GM21825 (cell line): ENCODE data around the gene IFRD1.

Source experiments
- ATAC-seq: cut with Tn5 transposase; IDR thresholded peaks from one replicate; pipeline ENCODE4 v1.9.1; 2021; ENCODE audit warnings: mild to moderate bottlenecking, moderate library complexity; ENCODE audit not compliant: unreplicated experiment

Gene IFRD1, protein sequence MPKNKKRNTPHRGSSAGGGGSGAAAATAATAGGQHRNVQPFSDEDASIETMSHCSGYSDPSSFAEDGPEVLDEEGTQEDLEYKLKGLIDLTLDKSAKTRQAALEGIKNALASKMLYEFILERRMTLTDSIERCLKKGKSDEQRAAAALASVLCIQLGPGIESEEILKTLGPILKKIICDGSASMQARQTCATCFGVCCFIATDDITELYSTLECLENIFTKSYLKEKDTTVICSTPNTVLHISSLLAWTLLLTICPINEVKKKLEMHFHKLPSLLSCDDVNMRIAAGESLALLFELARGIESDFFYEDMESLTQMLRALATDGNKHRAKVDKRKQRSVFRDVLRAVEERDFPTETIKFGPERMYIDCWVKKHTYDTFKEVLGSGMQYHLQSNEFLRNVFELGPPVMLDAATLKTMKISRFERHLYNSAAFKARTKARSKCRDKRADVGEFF

DNA sequence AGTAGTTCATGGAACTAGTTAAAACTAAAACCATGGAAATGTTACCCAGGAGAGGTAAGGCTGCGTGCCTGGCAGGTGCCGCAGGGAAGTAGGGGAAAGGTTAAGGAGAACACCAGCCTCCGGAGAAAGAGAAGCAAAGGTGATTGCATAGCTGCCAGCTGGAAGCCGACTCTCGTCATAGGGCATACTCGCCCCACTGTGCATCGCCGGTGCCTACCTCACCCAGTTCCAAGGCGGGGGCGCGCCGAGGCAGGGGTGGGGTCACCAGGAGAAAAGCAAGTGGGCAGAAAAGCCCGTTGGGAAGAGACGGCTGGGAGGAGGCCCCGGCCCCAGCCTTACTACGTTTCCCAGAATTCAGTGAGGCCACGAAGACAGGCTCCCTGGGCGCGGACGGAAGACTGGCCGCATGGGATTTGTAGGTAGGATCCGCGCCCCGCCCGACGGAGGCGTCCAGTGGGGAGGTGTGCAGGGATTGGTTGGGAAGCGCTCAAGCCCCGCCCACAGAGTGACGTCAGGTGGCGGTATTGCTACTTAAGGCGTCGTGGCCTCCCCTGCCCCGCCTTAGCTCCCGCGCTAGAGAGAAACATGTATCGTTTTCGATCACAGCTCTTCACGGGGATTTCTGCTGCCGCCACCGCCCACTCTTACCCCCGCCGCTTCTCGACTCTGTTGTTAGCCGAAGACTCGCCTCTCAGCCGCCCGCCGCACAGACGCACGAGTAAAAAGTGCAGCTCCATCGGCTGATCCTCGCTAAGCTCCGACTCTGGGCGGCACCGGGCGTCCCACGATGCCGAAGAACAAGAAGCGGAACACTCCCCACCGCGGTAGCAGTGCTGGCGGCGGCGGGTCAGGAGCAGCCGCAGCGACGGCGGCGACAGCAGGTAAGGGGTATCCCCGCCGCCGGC, at the start of gene IFRD1:
Gene IFRD1 (plus strand): TSS at position 559 of the 905 bp plus-strand sequence. CDS start 229 bp downstream, at position 788.
- ATAC-seq, result peak; percentile 79

DNA sequence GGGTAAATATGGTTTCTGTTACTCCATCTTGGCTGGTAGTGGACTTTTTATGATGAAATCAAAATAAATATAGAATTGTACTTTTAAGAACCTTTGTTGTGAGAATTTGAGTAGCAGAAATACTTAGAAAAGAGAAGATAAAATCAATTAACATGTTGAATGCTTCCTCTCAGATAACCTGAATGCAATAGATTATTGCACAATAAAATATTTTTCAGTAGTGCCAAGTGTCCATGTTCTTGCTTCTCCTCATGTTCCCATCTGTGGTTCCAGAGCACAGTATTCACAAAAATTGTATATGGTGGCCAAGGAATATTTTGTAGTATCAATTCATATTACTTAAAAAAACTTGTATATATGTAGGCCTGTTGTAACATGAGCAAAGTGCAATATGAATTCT, 45.9 kb upstream of the IFRD1 start:
- no peak for ATAC-seq

DNA sequence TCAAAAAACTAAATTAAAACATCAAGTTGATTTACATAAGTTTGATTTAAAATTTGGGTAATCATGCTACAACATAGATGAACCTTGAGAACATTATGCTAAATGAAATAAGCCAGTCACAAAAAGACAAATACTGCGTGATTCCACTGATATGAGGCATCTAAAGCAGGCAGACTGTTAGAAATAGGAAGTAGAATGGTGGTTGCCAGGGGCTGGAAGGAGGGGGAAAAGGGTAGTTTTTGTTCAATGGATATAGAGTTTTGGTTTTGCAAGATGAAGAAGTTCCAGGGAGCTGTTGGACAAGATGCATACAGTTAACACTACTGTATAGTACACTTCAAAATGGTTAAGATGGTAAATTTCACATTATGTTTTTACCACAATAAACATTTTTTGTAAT, 45.0 kb upstream of the IFRD1 start:
- ATAC-seq, result no peak

DNA sequence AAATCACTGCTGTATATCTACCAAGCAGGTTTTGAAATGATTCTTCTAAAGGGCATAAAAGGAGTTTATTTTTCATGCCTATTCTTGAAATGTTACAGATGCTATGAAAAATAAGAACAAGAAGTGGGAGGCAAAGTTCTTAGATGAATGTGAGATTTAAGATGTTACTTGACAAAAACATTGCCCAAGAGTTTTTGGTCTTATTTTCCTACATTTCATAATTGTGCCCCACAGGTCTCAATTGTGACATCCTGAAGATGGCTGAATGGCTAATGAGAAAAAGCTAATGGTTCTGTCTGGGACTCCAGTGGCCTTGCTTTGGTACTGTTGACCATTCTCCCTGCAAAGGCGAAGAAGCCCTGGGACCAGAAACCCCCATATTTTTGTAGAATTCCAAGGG, 43.0 kb upstream of the IFRD1 start:
- ATAC-seq, result no peak

DNA sequence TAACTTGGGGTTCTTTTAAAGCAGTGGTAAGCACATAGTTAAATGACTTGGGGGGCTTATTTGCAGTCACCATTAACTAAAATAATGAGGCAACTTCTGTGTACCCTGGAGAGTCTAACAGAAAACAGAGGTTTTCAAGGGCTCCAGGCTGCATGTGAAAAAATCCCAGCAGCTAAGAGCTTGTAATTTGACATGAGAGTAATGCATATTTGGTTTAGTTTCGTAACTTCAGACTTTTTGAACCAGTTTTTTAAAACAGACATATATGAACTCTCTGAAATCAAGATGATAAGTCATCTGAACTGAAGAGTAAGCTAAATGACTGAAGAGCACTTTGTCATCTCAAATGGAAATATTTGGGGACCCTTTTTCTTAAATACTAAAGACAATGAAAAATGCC, 40.2 kb upstream of the IFRD1 start:
- ATAC-seq, result no peak

DNA sequence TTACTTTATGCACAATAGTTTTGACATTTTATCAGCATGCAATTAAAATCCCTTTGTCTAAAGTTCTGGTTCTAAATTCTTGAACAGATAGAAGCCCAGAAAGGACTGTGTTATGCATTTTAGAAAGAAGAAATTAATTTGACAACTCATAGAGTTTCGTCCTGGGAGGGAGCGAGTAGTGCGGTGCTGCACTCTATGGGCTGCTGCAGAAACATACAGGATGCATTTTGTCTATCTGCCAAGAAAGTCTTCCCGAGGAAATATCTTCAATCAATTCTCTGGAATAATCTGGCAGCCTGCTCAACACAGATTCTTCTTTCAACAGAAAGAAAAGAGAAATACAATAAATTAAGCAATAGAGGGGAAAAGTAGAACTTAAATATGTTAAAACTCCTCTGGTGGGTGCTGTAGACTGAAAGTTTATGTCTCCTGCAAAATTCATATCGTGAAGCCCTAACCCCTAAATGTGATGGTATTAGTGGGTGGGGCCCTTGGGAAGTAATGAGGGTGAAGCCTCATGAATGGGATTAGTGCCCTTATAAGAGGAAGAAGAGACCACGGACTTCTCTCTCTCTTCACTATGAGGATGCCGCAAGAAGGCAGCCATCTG, 39.0 kb upstream of the IFRD1 start:
- no peak for ATAC-seq

DNA sequence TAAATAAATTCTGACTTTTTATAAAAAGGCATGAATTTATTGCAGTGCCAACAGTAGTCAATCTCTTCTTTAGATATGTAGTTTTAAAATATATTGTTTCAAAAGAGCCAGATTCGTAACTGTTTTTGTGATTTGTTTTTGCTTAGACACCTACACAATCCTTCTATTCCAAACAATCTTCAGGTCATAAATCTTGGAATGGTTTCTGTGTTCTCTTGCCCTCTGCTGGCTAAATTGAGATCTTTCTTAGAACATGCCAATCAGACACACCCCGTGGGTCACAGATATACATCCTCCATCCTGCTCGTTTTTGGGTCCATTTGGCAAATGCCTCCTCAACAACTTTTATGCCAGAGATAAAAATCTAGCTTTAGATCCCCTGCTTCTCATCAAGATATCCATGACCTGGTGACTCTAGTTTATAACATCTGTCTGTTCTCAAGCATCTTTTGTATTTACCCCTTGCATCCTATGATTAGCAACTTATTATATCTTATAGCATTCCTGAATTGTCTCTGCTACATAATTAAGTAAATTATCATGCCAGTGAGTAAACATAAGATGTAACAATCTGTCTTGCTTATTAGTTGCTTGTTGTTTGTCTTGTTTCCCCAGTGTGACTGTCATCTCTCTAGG, 35.3 kb upstream of the IFRD1 start:
- ATAC-seq, result no peak

DNA sequence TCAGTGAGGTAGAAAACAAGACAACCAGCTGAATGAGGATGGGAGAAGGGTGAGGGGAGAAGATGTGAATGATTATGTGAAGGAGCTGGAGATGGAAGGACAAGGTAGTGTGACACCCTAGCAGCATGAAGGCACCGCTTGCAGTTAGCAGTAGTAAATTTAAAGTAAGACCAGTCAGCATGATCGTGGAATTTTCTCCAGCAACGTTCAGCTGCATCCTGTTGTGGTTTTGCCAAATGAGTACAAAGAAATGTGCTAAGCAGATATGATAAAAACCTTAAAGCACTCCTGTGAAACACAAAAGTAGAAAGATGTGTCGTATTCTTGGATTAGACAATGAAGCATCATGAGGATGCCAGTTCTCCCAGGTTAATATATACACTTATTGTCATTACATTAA, 34.1 kb upstream of the IFRD1 start:
- ATAC-seq, result no peak

DNA sequence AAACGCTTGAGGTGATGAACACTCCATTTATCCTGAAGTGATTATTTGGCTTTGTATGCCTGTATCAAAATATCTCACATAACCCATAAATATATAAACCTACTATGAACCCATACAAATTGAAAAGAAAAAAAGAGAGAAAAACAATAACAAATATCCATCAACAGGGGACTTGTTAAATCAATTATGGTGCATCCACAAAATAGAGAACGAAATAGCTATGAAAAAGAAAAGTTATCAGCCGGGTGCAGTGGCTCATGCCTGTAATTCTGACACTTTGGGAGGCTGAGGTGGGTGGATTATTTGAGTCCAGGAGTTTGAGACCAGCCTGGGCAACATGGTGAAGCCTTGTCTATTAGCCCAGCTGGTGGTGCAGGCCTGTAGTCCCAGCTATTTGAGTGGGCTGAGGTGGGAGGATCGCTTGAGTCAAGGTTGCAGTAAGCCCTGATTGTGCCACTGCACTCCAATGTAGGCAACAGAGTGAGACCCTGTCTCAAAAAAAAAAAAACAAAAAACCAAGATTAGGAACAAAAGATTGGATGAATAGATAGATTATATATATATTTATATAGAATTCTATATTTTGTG, 30.6 kb upstream of the IFRD1 start:
- no peak for ATAC-seq

DNA sequence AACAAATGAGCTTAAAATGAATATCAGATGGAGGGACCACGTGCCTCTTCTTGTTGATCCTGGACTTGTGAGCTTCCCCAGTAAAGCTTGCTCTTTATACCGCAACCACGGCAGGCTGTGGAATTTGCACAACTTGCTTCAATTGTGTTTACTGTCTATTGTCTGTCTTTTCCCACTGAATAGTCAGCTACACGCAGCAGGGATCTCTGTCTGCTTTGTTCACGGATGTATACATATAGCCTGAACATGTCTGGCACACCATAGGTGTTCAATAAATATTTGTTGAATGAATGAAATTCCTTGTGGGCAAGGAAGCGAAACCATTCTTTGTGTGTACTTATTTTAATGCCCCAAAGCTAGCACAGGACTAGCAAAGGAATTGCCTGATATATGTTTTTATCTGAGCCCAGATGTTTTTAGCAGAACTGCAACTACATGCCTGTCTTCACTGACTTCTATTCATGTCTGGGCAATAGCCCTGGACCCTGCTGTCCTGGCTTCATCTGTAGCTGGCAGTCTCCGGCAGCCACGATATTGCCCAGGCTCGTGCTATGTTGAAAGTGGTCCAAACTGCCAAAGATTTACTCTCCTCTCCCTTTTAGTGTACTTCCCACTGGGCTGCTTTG, 29.9 kb upstream of the IFRD1 start:
- ATAC-seq, result no peak

DNA sequence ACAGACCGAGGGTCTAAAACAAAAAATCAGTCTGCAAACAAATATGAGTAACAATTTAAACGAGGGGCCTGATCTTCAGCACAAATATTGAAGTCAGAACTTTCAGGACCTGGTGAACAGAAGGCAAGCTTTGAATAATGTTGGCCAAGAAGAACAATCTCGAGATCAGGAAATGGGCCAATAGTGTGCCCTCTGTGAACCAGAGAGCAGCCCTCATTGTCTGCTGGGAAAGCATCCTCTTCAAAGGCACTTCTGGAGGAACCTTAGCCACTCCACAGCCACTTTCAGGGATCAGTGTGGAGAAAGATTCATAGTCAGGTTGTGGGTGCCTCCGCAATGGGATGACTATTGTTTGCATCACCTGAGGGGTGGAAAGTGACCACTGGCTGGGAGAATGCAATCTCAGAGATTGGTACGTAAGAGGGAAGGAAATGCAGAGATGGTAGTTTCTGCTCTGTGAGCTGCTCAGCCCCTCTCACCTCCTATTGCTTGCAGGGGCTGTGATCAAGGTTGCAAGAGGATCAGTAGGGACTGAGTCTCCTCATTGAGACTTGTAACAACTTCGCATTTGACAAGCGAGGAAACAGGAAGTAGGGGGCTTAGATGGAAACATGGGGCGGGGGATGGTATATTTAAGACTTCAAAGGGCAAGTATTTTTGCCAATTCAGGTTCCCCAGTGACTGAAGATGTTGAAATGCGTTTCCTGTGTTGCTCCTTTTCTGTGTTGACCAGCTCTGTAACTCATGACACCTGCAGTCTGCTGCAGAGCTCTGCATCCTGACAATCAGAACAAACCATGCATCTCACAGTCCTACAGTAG, 28.4 kb upstream of the IFRD1 start:
- no peak for ATAC-seq

DNA sequence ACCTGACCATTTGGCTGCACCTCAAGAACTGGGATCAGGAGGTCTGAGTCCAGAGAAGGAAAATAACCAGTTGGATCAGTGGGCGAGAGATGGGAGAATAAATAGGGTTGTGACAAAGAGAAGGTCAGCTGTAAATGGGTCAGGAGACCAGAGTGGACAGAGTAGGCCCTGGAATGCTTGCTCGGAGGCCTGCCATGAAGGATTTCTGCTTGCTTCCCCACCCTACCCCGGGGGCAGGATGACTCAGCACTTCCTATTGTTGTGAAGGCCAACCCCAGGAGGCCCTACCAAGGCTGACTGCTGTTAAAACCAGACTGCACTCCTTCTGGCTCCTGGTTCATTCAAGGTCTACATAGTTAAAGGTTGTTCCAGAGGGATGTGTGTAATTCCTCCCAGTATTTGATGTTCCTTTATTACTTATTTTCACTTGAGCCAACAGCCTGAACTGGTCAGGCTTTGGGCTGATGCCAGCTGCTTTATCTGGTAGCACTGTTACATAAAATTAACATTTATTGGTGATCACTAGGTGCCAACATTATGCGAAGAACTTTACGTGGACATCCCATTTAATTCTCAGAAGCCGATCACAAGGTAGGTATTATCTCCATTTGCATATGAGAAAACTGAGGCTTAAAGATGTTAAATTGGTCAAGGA, 27.3 kb upstream of the IFRD1 start:
- peak; percentile 81 for ATAC-seq

DNA sequence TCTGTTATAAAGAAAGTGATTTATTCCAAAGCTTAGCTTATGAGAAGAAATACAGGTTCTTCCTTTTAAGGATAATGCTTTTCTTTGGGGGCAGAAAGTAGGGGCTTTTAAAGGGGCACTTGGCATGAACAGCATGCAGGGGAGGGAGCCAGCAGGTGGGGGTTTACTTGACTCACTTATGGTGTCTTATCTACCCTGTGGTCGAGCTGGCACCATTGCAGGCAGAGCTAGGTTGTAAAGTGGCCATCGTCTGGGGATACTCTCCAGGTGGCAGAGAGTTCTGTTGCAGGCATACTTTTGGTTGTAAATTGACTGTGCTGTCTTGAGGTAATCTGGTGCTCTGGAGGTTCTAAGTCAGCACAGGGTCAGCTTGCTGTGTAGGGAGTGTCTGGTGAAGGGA, 26.3 kb upstream of the IFRD1 start:
- no peak for ATAC-seq

DNA sequence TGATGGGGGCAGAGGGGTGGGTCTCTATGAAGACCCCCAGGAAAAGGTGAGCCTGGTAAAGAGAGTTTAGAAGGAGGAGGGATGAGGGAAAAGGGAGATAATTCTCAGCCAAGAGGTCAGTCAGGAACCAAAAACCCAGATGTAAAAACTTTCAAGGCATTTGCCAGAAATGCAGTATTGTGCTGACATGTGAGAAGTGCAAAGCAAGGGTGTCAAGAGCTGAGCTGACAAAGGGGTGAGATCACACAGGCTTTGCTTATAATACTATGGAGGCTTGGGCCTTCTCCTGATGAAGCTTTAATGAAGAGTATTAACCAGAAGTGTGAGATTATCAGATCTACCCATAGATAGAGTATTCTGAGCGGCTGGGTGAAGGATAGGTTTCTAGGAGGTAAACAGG, 22.3 kb upstream of the IFRD1 start:
- no peak for ATAC-seq

DNA sequence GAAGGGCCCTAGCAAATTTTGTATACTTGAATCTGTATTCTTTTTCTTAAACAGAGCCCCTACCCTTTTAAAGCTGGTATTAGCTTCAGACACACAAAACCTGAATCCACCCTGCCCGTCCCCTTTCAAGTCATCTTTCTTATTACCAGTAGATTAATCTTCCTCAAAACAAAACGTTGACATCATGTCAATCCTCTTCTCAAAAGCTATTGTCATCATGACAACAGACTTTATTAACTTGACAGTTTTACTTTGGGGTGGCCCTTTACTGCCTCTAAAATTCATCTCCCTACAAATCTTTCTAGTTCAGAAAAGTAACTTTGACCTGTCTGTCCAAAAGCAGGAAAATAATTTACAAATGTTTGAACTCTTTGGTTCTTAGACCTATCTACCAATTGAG, 21.5 kb upstream of the IFRD1 start:
- ATAC-seq, result no peak

DNA sequence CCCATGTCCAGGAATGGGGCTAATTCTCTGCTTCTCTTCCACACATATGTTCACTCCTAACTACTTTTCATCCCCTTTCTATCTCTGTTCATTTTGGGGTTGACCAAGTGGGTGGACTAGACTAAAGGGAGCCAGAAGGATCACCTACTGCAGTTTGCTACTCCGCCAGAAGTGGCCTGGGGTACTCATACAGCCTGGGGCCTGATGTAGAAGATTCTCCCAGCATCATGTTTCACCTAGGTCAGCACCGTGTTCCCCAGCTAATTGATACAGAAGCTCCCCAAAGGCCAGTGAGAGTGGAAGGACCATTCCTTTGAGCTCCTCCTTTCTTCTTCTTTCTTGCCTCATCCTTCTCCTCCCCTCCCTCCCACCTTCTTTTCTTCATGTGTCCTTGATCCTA, 19.6 kb upstream of the IFRD1 start:
- ATAC-seq, result no peak

DNA sequence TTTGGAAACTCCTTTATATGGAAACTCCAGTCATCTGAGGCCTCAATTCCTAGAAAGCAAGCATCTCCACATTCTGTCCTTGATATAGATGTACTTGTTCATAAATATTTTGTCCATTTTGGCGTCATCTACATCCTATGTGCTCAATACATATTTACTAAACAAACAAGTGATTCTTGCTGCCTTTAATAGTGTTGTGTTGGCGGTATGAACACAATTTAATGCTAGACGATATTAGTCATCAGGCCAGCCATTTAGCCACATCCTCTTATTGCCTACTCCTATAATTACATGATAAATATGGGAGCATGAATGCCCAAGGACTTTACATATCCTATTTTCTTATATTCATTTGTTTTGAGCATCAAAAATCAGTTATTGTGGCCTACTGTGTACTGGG, 18.5 kb upstream of the IFRD1 start:
- no peak for ATAC-seq

DNA sequence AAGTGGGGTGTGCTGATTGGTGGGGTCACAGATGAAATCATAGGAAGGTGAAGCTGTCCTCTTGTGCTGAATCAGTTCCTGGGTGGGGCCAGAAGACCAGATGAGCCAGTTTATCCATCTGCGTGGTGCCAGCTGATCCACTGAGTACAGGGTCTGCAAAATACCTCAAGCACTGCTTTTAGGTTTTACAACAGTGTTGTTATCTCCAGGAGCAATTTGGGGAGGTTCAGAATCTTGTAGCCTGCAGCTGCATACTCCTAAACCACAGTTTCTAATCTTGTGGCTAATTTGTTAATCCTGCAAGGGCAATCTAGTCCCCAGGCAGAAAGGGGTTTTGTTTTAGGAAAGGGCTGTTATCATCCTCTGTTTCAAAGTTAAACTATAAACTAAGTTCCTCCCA, 17.0 kb upstream of the IFRD1 start:
- ATAC-seq, result no peak

DNA sequence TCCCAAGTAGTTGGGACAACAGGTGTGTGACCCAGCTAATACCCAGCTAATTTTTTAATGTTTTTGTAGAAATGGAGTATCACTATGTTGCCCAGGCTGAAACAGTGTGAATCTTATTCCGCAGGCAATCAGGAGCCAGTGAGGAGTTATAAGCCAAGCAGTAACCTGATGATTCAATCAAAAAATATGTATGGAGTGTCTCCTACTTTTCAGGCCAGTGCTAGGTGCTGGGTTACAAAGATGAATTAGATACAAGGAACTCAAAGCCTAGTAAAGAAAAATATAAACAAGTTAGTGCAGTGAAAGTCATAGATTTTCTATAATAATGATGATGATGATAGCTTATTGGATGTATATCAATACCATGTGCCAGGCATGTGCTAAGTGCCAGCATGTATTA, 13.2 kb upstream of the IFRD1 start:
- ATAC-seq, result no peak
